Suprapubic skin (tissue), 3 donors: Measurements from ENCODE around the gene CERS4.

Source experiments
- POLR2AphosphoS5 ChIP-seq, 3 donors: sonication (generic); formaldehyde crosslinking; IDR thresholded peaks; one replicate each; pipeline ENCODE4 v1.6.1; 2017; ENCODE audit warnings: antibody characterized with exemption in 3 of 3
- TF ChIP-seq, protein P1 (sequence below), 2 donors: fragments of 200-600 bp in 1 of 2; fragments of 450-650 bp in 1 of 2; sonication (generic) in 1 of 2; IDR thresholded peaks; one replicate each; pipeline ENCODE4 v1.5.1; 2016 to 2019; ENCODE audit warnings: antibody characterized with exemption in 2 of 2, mild to moderate bottlenecking in 1 of 2, moderate library complexity in 1 of 2

DNA sequence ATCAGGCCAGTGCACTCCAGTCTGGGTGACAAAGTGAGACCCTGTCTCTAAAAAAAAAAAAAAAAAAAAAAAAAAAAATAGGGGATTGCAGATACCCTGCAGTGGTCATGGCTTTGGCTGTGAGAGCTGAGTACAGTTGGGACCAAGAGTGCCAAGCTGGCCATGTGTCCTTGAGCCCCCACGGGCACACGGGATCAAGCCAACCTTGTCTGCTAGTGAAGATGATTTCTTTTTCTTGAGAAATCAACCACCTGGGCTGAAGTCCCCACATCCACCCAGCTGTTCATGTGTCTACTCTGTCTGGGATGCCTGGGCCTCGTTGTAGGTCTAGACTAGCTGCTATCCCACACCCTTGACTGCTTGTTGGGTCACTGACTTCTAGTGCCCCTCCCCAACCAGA, 34.0 kb downstream of the CERS4 start:
- TF ChIP-seq POLR2AphosphoS5 (IDR thresholded peaks at IDR 0.05) = no peak
- TF ChIP-seq, protein P1, sequence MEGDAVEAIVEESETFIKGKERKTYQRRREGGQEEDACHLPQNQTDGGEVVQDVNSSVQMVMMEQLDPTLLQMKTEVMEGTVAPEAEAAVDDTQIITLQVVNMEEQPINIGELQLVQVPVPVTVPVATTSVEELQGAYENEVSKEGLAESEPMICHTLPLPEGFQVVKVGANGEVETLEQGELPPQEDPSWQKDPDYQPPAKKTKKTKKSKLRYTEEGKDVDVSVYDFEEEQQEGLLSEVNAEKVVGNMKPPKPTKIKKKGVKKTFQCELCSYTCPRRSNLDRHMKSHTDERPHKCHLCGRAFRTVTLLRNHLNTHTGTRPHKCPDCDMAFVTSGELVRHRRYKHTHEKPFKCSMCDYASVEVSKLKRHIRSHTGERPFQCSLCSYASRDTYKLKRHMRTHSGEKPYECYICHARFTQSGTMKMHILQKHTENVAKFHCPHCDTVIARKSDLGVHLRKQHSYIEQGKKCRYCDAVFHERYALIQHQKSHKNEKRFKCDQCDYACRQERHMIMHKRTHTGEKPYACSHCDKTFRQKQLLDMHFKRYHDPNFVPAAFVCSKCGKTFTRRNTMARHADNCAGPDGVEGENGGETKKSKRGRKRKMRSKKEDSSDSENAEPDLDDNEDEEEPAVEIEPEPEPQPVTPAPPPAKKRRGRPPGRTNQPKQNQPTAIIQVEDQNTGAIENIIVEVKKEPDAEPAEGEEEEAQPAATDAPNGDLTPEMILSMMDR (IDR thresholded peaks at IDR 0.05) = no peak
